ENCODE data around the gene PBXIP1.
A peak's percentile ranks its signal among the peaks of the same experiment; 100 is the strongest.

The PBXIP1 gene, protein sequence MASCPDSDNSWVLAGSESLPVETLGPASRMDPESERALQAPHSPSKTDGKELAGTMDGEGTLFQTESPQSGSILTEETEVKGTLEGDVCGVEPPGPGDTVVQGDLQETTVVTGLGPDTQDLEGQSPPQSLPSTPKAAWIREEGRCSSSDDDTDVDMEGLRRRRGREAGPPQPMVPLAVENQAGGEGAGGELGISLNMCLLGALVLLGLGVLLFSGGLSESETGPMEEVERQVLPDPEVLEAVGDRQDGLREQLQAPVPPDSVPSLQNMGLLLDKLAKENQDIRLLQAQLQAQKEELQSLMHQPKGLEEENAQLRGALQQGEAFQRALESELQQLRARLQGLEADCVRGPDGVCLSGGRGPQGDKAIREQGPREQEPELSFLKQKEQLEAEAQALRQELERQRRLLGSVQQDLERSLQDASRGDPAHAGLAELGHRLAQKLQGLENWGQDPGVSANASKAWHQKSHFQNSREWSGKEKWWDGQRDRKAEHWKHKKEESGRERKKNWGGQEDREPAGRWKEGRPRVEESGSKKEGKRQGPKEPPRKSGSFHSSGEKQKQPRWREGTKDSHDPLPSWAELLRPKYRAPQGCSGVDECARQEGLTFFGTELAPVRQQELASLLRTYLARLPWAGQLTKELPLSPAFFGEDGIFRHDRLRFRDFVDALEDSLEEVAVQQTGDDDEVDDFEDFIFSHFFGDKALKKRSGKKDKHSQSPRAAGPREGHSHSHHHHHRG

GRCh38 chr1:154955718-154956543 lies at the start of gene PBXIP1:
TSS of gene PBXIP1 (minus strand) at chr1:154956099. CDS start at chr1:154953721, 2,378 bp downstream.
- peak; percentile 94 for DNase-seq

DNA sequence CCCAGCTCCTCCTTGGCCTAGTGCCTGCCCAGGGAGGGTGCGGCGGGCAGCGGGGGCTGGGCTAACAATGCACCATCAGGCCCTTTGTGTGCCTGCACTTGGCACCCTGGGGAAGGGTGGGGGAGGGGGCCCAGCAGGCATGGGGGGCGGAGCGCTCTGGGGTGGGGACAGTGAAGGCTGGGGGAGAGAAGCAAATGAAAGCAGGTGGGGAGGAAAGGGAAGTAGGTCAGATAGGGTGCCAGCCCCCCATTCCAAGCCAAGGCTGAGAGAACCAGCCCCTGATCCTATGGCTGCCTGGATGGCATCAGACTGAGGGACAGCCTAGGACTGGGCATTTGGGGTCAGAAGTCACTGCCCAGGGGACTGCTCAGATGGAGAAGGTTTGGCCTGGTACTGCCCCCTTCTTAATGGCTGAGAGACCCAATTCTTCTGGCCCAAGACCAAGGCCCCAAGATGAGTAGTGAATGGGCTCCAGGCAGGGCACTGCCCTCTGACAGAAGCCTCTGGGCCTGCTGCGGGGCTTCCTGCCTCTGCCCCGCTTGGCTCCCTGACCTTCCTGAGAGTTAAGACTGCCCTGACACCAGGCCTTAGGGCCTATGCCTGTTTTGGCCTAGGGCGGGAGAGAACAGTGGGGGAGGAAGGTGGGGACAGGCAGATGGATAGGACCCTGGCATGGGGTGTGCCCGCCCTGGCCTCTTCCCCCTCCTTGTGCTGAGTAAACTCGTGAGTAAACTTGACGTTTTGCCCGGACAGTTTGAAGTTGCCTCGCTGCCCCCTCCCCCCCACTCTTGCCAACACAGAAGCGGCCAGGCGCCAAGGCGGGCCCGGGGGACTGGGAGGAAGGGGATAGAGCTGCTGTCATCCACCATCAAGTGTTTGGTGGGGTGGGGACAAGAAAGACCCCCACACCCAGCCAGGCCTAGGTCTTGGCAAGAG lies 49.4 kb upstream of the PBXIP1 start:
- no peak for DNase-seq

DNA sequence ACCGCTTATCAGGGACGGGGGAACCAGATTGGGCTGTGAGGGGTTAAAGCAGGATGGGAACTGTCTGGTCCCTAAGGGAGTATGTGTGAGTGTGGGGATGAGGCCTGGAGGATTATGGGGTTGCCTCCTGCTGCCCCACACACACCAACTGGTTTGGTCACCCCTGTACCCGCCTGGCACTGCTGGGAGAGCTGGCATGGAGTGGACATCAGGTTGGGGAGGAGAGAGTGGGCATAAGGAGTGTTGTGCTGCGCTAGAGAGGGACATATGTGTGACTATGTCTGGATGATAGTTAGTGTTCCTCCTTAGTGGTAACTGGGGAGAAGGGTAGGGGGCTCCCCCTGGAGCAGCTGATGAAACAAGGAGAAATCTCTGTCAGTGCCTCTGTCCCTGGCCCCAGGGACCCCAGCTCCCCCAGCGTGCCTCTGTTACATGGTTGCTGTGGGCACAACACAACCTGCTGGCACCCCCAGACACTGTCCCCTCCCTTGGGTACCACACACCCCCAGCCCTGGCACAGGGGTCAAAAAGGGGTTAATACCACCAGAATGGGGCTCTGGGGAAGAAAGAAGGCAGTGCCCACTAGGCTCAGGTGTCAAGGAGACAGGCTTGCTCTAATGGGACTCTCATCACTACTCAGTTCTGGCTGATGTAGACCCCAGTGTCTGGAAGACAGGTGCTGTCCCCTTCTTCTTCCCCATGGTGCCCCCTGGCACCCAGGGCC lies 48.6 kb upstream of the PBXIP1 start:
- DNase-seq: no peak

DNA sequence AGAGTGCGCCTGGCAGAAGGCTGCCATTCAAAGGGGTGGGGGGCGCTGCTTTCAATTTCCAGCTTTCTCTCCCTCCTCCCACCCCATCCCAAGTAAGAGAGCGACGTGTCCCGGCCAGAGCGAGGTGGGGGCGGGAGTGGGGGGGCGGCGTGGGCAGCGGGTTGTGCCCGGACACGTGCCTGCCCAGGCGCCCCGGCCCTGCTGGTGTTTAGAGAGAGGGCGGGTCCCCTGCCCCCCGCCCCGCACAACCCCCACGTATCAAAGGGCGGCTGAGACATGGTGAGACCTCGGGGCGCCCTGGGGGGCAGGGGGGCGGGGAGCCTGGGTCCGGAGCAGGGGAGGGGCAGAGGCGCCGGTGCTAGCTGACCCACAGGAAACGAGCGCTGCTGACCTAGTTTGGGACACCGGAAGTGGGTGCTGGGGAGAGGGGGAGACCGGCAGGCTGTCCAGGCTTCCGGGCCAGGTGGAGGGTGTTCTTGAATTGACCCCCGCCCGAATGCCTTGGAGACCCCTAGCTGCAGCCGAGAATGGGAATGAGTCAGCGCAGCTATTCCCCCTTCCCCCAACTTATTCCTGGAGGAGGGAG lies 48.0 kb upstream of the PBXIP1 start:
- DNase-seq: peak; percentile 69

DNA sequence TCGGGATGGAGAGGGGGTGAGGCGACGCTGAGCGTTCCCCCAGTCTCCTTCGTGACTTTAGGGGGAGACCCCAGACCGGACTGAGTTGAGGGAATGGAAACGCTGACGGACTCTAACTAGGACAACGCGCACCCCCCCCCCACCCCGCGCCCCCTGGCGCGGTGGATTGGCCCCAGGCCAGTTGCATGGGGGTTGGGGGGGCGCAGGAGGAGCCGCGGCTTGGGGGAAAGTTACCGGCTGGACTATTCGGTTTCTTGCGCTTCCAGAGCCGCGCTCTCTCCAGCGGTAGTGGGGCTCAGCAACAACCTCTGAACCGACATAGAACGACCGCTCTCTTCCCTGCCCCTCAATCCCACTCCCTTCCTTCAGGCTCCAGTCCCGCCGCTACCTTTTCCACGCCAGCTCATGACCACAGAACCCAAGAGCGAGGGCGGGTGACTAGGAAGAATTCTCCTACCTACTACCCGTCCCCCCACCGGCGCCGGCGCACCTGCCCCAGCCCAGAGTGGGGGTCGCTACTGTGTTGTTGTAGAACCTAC lies 47.4 kb upstream of the PBXIP1 start:
- peak; percentile 65 for DNase-seq

GRCh38 chr1:155002464-155003226 lies 46.7 kb upstream of the PBXIP1 start, which contains the start of gene ZBTB7B:
TSS of gene ZBTB7B (plus strand) at chr1:155002802. CDS start at chr1:155014661, 11,859 bp downstream.
- no peak for DNase-seq

DNA sequence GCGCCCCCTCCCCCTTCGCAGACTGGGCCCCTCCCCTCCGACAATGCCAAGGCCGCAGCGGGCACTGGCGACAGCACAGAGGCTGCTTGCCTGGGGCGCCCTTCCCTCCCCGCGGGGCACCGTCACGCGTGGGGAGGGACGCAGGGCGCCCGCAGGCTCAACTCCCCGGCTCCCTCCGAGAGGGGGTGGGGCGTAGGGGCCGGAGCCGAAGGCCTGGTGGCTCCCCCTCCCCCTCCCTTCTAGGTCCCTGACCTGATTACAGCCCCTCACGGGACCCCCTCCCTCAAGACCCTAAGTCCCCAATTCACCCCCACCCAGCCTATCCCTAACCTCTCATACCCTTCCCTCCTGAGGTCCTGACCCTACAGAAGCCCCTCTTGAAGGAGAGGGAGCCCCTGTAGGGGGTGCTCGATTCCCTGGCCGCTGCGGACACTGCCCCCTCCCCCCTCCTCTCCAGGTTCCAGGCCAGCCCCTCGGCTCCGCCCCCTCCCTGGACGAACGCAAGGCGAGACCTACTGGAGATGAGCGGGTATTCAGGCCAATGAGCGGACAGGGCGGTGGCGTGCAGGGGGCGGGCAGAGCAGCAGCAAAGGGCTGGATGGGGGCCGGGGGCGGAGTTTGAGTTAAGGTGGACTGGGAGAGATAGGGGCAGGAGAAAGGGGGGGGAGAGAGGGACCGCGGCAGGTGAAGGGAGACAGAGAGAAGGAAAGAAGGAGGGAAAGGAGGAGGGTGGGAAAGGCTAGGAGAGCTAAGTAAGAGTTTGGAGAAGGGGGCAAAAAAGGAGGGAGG lies 46.0 kb upstream of the PBXIP1 start:
- peak; percentile 100 for DNase-seq

DNA sequence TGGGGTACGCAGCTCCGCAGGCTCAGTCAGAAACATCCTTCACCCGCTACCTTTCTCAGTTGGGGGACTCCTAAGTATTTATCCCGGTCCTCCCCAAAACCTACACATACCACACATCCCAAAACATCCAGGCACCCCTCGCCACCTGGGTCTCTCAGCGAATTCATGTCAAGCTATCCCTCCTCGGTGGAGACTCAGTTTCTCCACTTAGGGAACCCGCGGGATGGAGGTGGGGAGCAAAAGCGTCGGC lies 45.5 kb upstream of the PBXIP1 start:
- DNase-seq: no peak

GRCh38 chr1:155000726-155001424 lies 45.0 kb upstream of the PBXIP1 start:
- peak; percentile 93 for DNase-seq

- DNase-seq: no peak
Observed at GRCh38 chr1:155000411-155000725, 44.5 kb upstream of the PBXIP1 start.

DNA sequence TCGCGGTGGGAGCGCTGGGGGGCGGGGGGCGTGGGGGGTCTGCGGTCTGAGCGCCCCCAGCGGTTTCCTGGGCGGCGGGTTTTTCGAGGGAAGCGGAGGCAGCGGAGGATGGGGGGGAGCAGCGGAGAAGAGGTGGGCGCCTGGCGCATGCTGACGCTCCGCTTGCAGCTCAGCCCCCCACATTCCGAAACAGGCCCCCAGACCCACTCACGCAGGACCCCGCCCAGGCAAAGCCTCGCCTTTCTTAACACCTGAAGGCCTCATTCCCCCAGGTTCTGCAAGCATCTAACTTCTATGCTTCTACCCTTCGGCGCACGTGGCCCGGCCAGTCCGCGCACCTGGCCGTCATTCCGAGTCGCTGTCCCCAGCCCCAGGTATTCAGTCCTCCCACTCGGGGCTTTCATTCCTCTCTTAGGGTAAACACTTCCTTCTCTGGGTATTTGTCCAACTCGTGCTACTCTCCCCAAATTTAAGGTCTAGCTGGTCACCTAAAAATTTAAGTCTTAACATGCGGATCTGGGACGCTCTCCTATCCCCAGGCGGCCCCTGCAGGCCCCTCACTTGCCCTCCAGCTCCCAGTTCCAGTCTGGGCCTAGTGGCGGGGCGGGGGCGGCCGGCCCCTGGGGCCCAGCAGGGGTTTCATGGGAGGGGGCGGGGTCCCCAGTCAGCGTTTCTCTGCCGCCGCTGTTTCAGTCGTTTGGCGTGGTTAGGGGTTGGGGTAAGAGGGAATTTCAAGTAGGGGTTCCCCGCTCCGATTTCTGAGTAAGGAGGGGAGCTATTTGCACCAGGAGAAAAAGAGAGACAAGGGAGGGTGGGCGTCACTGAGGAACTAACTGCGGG lies 43.9 kb upstream of the PBXIP1 start:
- peak; percentile 55 for DNase-seq

DNA sequence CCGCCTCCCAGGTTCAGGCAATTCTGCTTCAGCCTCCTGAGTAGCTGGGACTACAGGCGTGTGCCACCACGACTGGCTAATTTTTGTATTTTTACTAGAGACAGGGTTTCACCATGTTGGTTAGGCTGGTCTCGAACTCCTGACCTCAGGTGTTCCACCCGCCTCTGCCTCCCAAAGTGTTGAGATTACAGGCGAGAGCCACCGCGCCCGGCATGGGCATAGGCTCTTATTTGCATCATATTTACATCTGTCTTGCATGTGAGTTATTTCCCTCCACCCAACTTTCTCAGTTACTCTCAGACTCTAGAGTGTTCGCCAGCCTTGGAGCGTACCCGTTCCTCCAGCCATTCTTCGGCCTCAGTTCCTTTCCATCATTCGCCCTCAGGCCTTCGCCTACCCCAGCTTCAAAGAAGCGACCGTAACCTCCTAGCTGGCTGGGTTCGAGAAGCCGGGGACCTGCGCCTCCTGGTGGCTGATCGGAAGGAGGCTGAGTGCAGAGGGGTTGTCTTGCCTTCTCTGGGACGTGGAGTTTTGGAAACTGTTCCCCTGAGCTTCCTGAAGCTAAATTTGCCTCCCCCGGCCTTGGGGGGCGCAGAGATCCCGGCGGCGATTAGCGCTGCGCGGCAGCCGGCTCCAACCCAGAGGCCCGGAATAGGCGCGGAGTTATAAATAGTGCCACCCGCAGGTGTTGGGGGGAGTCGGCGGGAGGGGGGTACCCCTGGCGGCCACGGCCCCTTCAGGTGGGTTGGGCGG lies 43.1 kb upstream of the PBXIP1 start:
- peak; percentile 84 for DNase-seq

DNA sequence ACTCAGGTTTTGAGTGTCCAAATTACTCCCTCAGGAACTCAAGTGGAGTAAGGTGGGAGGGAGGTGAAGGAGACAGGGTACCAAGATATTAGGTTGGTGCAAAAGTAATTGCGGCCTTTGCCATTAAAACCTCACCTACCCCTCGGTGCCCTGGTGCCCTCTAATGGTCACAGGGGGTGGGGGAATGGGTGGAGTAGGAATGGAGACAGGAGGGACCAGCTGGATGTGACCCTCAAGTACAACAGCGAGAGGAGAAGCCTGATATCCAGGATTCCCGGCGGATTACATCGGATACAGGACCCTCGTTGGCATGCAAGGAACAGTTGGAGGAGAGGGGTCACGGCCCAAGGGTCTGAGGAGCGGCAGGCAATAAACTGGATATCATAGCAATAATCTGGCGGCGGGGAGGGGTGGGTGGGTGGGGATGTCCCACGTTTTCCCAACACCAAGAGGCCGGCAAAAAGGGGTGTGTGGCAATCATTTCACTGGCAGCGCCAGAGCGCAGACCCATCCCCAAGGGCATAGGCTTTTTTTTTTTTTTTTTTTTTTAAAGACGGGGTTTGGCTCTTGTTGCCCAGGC lies 42.4 kb upstream of the PBXIP1 start:
- DNase-seq: peak; percentile 16

- DNase-seq: peak; percentile 18
Observed at GRCh38 chr1:154996966-154997701, 41.2 kb upstream of the PBXIP1 start.

DNA sequence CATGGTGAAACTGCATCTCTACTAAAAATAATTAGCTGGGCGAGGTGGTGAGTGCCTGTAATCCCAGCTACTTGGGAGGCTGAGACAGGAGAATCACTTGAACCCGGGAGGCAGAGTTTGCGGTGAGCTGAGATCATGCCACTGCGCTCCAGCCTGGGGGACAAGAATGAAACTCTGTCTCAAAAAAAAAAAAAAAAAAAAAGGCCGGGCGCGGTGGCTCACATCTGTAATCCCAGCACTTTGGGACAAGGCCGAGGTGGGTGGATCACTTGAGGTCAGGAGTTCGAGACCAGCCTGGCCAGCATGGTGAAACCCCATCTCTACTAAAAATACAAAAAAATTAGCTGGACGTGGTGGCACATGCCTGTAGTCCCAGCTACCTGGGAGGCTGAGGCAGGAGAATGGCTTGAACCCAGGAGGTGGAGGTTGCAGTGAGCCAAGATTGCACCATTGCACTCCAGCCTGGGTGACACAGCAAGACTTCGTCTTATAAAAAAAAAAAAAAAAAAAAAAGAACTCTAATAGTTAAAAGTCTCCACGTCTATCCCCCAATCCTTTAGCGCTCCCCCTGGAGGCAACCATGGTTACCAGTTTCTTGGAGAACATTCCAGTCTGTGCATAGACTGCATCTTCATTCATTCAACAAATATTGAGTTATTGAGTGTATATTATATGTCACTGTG lies 39.5 kb upstream of the PBXIP1 start:
- peak; percentile 59 for DNase-seq

Data from right hindlimb (tissue), 1 donor.